GM12872 (cell line): ENCODE results near the gene JDP2.

ENCODE experiments used
- TF ChIP-seq, protein P1 (sequence below): IDR thresholded peaks from 3 replicates; pipeline ENCODE4 v1.5.1; 2011; ENCODE audit warnings: low read depth, mild to moderate bottlenecking, low read length, moderate library complexity; ENCODE audit not compliant: insufficient read depth

Gene JDP2

DNA sequence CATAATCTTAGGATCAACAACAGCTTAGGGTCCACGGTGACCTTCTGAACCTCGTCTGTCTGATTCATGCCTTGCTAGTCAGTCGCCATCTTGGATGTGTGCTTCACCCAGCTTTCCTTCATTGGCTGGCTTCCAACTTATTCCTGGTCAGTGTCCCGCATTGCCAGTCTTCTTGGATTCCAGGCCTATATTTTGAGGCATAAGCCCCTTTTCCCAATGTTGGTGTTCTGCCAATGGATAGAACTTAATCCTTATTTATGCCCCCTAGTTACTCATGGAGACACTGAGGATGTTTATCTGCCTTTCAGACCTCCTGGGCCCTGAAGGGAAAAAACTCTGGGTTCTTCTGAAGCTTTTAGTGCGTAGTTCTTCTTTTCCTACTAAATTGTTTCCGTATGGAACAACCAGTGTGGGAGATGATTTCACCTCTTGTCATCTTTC, 5.8 kb downstream of the JDP2 start:
- TF ChIP-seq, protein P1, sequence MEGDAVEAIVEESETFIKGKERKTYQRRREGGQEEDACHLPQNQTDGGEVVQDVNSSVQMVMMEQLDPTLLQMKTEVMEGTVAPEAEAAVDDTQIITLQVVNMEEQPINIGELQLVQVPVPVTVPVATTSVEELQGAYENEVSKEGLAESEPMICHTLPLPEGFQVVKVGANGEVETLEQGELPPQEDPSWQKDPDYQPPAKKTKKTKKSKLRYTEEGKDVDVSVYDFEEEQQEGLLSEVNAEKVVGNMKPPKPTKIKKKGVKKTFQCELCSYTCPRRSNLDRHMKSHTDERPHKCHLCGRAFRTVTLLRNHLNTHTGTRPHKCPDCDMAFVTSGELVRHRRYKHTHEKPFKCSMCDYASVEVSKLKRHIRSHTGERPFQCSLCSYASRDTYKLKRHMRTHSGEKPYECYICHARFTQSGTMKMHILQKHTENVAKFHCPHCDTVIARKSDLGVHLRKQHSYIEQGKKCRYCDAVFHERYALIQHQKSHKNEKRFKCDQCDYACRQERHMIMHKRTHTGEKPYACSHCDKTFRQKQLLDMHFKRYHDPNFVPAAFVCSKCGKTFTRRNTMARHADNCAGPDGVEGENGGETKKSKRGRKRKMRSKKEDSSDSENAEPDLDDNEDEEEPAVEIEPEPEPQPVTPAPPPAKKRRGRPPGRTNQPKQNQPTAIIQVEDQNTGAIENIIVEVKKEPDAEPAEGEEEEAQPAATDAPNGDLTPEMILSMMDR, result no peak

DNA sequence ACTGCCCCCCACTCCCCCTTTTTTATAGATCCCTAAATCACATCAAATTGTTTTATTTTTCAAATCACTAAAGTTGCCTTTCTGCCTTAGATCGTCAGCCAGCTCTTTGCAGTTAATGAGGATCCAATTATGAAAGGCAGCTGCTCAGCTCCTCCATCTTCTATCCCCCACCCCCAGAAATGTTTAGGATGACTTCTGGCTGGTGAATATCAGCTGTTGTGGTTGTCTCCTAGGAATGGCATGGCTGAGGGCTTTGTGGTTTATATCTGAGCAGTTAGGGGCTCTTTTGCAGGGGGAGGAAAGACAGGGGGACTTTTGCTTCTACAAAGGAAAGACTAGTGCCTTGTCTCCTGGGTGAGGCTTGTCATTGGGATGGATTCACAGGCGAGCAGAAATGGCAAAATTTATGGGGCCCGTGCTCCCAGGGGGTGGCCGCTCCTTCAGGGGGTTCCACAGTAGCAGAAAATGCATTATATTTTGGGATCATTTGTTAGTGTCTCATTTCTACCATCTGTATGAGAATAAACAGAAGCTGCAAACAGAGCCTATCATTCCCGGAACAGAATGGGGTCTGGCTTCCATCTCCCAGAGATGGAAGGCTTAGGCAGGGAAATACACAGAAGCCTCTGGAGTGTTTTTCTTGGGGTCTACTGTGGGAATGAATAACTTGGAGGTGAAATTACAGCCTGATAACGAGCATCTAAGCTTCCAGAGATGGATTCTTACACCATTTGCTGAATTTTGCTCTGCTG, 6.5 kb downstream of the JDP2 start:
- TF ChIP-seq, protein P1, result no peak

DNA sequence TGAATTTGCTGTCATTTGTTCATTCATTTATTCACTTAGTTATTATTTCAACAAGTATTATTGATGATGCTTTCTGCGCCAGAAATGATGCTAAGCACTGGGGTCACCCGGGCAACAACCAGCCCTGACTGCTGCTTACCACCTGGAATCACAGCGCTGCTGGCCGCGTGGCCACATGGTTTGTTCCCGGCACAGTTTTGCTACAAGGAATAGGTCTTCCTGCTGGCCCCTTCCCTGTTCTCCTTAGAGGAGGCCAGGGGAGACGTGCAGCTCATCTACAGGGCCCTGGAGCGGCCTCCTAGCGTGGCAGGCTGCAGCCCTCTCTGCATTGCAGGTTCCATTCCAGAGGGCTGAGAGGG, 7.0 kb downstream of the JDP2 start:
- TF ChIP-seq, protein P1, result no peak

DNA sequence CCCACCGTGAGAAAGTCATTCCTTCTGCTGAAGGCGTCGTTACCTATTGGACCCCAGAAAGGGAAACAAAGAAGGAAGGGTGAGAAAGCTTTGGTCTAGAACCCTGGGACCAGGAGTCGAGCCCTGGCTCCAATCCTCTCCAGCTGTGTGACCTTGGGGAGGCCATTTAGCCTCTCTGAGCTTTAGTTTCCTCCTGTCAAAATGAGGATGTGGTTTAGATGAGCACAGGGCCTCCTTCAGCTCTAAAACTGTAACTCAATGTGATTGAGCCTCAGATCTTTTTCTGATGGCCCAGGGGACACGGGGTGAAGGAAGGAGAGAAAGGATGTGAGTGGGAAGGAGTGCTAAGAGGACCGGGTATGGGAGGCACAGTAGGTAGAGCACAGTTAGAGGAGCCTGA, 7.7 kb downstream of the JDP2 start:
- TF ChIP-seq, protein P1, result no peak

DNA sequence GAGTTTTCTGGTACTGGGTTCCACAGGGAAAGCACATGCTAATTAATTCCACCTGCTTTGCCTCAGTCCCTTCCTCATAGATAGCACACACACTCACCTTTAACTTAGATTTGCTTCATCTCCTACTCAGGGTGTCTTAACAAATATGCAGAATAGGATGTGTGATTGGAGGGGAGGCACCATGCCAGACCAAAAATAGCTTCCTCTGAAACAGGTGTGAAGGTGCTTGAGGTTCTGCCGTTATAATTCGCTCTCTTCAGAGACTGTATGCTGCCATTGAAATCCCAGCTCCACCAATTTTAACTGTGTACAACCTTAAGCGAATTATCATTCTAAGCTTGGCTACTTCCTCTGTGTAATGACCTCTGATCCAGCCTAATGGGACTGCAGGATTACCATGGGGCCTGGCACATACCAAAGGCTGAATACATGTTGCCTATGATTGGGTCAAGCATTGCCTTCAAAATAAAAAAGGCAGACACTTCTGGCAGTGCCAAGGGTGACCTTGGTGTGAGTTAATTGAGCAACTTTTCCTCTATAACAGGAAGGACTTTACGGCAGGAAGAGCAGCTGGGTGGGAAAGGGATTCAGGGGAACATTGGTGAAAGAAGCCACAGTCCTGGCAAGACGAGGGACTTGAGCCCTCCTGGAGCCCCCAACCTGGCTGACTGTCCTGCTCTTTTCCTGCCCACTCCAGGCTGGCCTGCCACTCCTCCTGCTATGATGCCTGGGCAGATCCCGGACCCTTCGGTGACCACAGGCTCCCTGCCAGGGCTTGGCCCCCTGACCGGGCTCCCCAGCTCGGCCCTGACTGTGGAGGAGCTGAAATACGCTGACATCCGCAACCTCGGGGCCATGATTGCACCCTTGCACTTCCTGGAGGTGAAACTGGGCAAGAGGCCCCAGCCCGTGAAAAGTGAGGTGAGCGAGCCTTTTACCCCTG, 9.7 kb downstream of the JDP2 start:
- TF ChIP-seq, protein P1, result no peak

DNA sequence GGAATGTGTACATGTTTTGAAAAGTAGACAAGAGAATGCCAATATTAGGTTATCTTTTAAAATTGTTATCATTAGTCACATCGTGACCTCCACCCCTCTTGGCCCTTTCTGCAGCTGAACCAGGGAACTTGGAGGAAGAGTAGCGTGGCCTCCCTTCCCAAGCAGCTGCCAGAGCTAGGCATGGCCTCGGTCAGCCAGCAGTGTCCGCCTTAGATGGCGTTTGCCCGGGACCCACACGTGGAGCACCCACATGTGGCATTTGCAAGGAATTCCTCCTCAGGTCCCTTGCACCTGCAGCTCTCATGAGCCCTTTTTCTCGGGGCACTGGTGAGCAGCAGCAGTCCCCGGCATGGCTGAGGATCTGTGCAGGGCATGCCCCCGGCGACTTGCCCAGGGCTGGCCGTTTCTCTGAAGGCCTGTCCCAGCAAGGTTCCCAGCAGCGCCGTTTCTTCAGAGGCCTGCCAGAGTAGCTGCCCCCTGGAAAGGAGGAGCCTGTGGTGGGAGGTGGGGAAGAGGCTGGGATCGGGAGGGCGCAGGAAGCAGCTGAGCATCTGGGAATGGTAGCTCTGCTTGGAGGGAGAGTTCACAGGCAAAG, 10.8 kb downstream of the JDP2 start:
- TF ChIP-seq, protein P1, result no peak

DNA sequence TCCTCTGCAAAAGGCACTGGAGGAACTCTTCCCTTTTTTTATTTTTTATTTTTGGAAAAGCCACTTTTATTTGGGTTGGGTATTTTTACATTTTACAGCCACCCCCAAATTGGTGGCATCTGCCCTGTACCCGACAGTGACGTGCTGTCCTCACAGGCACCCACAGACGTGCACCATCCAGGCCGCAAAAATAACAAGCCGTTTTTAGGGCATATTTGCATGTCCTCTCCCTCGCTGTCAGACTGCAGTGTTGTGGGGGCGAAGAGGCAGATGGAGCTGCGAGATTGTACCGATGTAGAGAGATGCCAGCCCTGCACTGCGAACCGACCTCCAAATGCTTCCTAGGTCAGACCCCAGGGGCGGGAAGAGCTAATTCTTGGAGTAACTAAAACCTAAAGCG, 12.2 kb downstream of the JDP2 start:
- TF ChIP-seq, protein P1, result no peak
